ENCODE measurements around the gene SUMO2. TPM values are rescaled to one million over a fixed set of nuclear protein-coding genes. Genes with fewer than 3 reads are reported as not detected.
"Not testable (repeated sequence)": the region's sequence is repeated elsewhere in the genome, so short reads cannot be mapped to it uniquely, and the experiment has no call there.

SUMO2 gene
- total RNA-seq, 1 donor from 2014 or later: 625 TPM

DNA sequence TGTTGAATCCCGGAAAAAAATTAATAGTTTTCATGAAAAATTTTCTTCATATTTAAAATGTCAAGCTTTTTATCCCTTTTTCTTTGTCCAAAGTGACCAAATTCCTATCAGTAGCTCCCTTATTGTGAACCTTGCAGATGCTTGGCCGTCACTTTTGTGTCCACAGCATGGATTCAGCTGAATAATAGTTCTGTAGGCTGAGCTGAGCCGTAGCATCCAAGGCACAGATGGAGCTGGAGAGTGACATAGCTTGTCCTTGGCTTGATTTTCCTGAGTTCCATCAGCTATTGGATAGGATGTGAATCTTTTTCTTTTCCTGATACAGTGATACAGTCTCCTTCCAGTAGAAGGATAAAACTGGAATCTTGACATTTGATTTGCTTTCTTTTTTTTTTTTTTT is 26.3 kb upstream of the SUMO2 start:
- Mint-ChIP-seq H3K36me3 (ENCODE audit: unreplicated experiment) (no peaks in the 10 kb centered on the region), H3K4me3 (ENCODE audit: unreplicated experiment) (no peak overlapping the region), H3K9me3 (ENCODE audit: unreplicated experiment) (peaks cover 5% of the 10 kb centered on the region), H3K27ac (ENCODE audit: unreplicated experiment) (no peak overlapping the region), H3K27me3 (ENCODE audit: unreplicated experiment) (peaks cover 2% of the 10 kb centered on the region), H3K4me1 (ENCODE audit: low read depth, unreplicated experiment) (peaks cover 2% of the 10 kb centered on the region)
- DNase-seq: no peak
- TF ChIP-seq, protein P1, sequence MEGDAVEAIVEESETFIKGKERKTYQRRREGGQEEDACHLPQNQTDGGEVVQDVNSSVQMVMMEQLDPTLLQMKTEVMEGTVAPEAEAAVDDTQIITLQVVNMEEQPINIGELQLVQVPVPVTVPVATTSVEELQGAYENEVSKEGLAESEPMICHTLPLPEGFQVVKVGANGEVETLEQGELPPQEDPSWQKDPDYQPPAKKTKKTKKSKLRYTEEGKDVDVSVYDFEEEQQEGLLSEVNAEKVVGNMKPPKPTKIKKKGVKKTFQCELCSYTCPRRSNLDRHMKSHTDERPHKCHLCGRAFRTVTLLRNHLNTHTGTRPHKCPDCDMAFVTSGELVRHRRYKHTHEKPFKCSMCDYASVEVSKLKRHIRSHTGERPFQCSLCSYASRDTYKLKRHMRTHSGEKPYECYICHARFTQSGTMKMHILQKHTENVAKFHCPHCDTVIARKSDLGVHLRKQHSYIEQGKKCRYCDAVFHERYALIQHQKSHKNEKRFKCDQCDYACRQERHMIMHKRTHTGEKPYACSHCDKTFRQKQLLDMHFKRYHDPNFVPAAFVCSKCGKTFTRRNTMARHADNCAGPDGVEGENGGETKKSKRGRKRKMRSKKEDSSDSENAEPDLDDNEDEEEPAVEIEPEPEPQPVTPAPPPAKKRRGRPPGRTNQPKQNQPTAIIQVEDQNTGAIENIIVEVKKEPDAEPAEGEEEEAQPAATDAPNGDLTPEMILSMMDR (IDR thresholded peaks at IDR 0.05; ENCODE audit: partially characterized antibody, unreplicated experiment): no peak

DNA sequence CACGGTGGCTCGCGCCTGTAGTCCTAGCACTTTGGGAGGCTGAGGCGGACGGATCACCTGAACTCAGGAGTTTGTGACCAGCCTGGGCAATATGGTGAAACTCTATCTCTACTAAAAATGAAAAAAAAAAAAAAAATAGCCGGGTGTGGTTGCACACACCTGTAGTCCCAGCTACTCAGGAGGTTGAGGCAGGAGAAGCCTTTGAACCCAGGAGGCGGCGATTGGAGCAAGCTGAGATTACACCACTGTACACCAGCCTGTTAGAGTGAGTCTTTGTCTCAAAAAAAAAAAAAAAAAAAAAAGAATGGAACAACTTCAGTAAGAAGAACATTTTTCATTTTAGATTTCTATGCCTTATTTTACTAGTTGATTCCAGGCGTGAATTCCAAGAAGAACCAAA is 25.4 kb upstream of the SUMO2 start:
- Mint-ChIP-seq H3K9me3 (ENCODE audit: unreplicated experiment) (peaks cover 5% of the 10 kb centered on the region), H3K27me3 (ENCODE audit: unreplicated experiment) (peaks cover 2% of the 10 kb centered on the region), H3K4me1 (ENCODE audit: low read depth, unreplicated experiment) (peaks cover 2% of the 10 kb centered on the region), H3K4me3 (ENCODE audit: unreplicated experiment) (no peak overlapping the region), H3K27ac (ENCODE audit: unreplicated experiment) (no peak overlapping the region), H3K36me3 (ENCODE audit: unreplicated experiment) (no peaks in the 10 kb centered on the region)
- DNase-seq: no peak
- TF ChIP-seq, protein P1 (IDR thresholded peaks at IDR 0.05; ENCODE audit: partially characterized antibody, unreplicated experiment): no peak

DNA sequence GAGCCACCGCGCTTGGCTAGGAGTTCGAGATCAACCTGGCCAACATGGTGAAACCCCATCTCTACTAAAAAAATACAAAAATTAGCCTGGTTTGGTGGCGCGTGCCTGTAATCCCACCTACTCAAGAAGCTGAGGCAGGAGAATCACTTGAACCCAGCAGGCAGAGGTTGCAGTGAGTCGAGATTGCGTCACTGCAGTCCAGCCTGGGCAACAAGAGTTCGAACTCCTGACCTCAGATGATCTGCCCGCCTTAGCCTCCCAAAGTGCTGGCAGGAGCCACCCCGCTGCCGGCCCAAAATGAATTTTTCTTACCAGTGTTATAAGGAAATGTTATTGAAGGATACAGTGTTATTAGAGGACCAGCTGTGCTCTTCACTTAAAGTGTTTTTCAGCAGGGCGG is 25.0 kb upstream of the SUMO2 start:
- H3K4me1 Mint-ChIP-seq (ENCODE audit: low read depth, unreplicated experiment): peaks cover 2% of the 10 kb centered on the region
- H3K27ac Mint-ChIP-seq (ENCODE audit: unreplicated experiment): no peak overlapping the region
- TF ChIP-seq, protein P1 (IDR thresholded peaks at IDR 0.05; ENCODE audit: partially characterized antibody, unreplicated experiment): no peak
- peaks cover 2% of the 10 kb centered on the region for H3K27me3 Mint-ChIP-seq (ENCODE audit: unreplicated experiment)
- no peak overlapping the region for H3K4me3 Mint-ChIP-seq (ENCODE audit: unreplicated experiment)
- H3K36me3 Mint-ChIP-seq (ENCODE audit: unreplicated experiment): no peaks in the 10 kb centered on the region
- DNase-seq: no peak
- H3K9me3 Mint-ChIP-seq (ENCODE audit: unreplicated experiment): peaks cover 5% of the 10 kb centered on the region

DNA sequence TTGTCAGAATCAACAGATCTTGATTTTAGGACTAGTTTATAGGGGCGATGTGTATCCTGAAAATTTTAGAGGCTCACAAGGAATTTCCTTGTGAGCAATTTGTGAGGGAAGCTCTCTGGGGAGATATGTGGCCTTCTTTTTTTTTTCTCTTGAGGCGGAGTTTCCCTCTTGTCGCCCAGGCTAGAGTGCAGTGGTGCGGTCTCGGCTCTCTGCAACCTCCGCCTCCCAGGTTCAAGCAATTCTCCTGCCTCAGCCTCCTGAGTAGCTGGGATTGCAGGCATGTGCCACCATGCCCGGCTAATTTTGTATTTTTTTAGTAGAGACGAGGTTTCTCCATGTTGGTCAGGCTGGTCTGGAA is 24.3 kb upstream of the SUMO2 start:
- H3K4me3 Mint-ChIP-seq (ENCODE audit: unreplicated experiment): peak overlapping the region; percentile 94
- not testable (repeated sequence) for H3K27me3 Mint-ChIP-seq (ENCODE audit: unreplicated experiment); DNase-seq; H3K9me3 Mint-ChIP-seq (ENCODE audit: unreplicated experiment); H3K4me1 Mint-ChIP-seq (ENCODE audit: low read depth, unreplicated experiment); H3K27ac Mint-ChIP-seq (ENCODE audit: unreplicated experiment); H3K36me3 Mint-ChIP-seq (ENCODE audit: unreplicated experiment)

DNA sequence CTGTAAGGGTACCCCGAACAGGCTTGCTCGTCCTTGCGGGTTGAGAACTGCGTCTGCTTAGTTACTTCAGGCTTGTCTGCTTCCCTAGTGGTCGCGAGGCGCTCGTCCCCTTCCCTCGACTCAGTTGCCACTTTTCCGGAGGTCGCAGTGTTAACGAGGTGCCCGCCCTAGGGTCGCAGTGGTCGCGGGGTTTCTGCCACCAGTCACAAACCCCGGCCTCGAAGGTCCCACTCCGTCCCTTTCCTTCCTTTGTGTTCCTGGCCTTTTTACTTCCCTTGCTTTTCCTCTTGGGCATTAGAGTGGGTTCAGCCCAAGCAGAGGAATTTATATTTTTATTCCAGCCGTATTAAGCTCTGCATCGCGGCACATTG is 23.0 kb upstream of the SUMO2 start:
- no peak for DNase-seq
- peaks cover 2% of the 10 kb centered on the region for H3K4me1 Mint-ChIP-seq (ENCODE audit: low read depth, unreplicated experiment)
- peak overlapping the region; percentile 100 for H3K27ac Mint-ChIP-seq (ENCODE audit: unreplicated experiment)
- no peaks in the 10 kb centered on the region for H3K36me3 Mint-ChIP-seq (ENCODE audit: unreplicated experiment)
- peak overlapping the region; percentile 94 for H3K4me3 Mint-ChIP-seq (ENCODE audit: unreplicated experiment)
- TF ChIP-seq, protein P1 (IDR thresholded peaks at IDR 0.05; ENCODE audit: partially characterized antibody, unreplicated experiment): no peak
- peaks cover 2% of the 10 kb centered on the region for H3K27me3 Mint-ChIP-seq (ENCODE audit: unreplicated experiment)
- H3K9me3 Mint-ChIP-seq (ENCODE audit: unreplicated experiment): peaks cover 5% of the 10 kb centered on the region
